HEK293 (cell line): Measurements from ENCODE around the gene PFN1.

Source experiments
- CTCF ChIP-seq: fragments of 450-650 bp; formaldehyde crosslinking; IDR thresholded peaks from 2 replicates; pipeline ENCODE4 v1.5.1; 2016; ENCODE audit warnings: missing biosample characterization, missing genetic modification characterization
- GLI2 ChIP-seq: fragments of 450-650 bp; formaldehyde crosslinking; IDR thresholded peaks from 2 replicates; pipeline ENCODE4; 2017; ENCODE audit warnings: missing biosample characterization, missing genetic modification characterization, low read depth, borderline replicate concordance
- KLF10 ChIP-seq: fragments of 450-650 bp; IDR thresholded peaks from 2 replicates; pipeline ENCODE4 v1.5.1; 2018; ENCODE audit warnings: missing biosample characterization, mild to moderate bottlenecking, missing genetic modification characterization
- KLF9 ChIP-seq: fragments of 450-650 bp; formaldehyde crosslinking; IDR thresholded peaks from 2 replicates; pipeline ENCODE4 v1.5.1; 2016; ENCODE audit warnings: missing biosample characterization, missing genetic modification characterization, low read depth
- MZF1 ChIP-seq: fragments of 450-650 bp; formaldehyde crosslinking; IDR thresholded peaks from 2 replicates; pipeline ENCODE4 v1.5.1; 2017; ENCODE audit warnings: missing biosample characterization, missing genetic modification characterization, borderline replicate concordance
- PRDM2 ChIP-seq: fragments of 450-650 bp; formaldehyde crosslinking; IDR thresholded peaks from 2 replicates; pipeline ENCODE4 v1.5.1; 2016; ENCODE audit warnings: missing biosample characterization, missing genetic modification characterization, borderline replicate concordance
- YY2 ChIP-seq: fragments of 450-650 bp; formaldehyde crosslinking; IDR thresholded peaks from 2 replicates; pipeline ENCODE4 v1.5.1; 2016; ENCODE audit warnings: missing biosample characterization, missing genetic modification characterization
- ZBTB10 ChIP-seq: fragments of 450-650 bp; formaldehyde crosslinking; IDR thresholded peaks from 2 replicates; pipeline ENCODE4 v1.5.1; 2016; ENCODE audit warnings: missing biosample characterization, missing genetic modification characterization
- ZBTB11 ChIP-seq: fragments of 450-650 bp; formaldehyde crosslinking; conservative IDR thresholded peaks from 2 replicates; pipeline ENCODE4 v1.5.1; 2016; ENCODE audit warnings: low read depth, missing biosample characterization, missing genetic modification characterization
- ZBTB26 ChIP-seq: fragments of 450-650 bp; formaldehyde crosslinking; optimal IDR thresholded peaks from 2 replicates; pipeline ENCODE3; 2016; ENCODE audit warnings: missing biosample characterization, mild to moderate bottlenecking, missing genetic modification characterization
- ZNF16 ChIP-seq: fragments of 450-650 bp; formaldehyde crosslinking; IDR thresholded peaks from 2 replicates; pipeline ENCODE4 v1.5.1; 2016; ENCODE audit warnings: low read depth, missing biosample characterization, missing genetic modification characterization
- ZNF18 ChIP-seq: fragments of 450-650 bp; formaldehyde crosslinking; IDR thresholded peaks from 2 replicates; pipeline ENCODE4 v1.5.1; 2016; ENCODE audit warnings: missing biosample characterization, missing genetic modification characterization
- ZNF214 ChIP-seq: fragments of 450-650 bp; formaldehyde crosslinking; IDR thresholded peaks from 2 replicates; pipeline ENCODE4 v1.5.1; 2017; ENCODE audit warnings: missing biosample characterization, mild to moderate bottlenecking, missing genetic modification characterization, borderline replicate concordance
- ZNF324 ChIP-seq: fragments of 450-650 bp; formaldehyde crosslinking; IDR thresholded peaks from 2 replicates; pipeline ENCODE4 v1.5.1; 2016; ENCODE audit warnings: missing biosample characterization, missing genetic modification characterization
- ZNF335 ChIP-seq: fragments of 450-650 bp; formaldehyde crosslinking; conservative IDR thresholded peaks from 2 replicates; pipeline ENCODE4 v1.5.1; 2016; ENCODE audit warnings: missing biosample characterization, missing genetic modification characterization
- ZNF350 ChIP-seq: fragments of 450-650 bp; formaldehyde crosslinking; IDR thresholded peaks from 2 replicates; pipeline ENCODE4 v1.5.0; 2017; ENCODE audit warnings: missing biosample characterization, mild to moderate bottlenecking, missing genetic modification characterization
- ZNF394 ChIP-seq: fragments of 450-650 bp; formaldehyde crosslinking; IDR thresholded peaks from 2 replicates; pipeline ENCODE4 v1.5.1; 2016; ENCODE audit warnings: missing biosample characterization, missing genetic modification characterization, mild to moderate bottlenecking, moderate library complexity, borderline replicate concordance
- ZNF514 ChIP-seq: fragments of 450-650 bp; formaldehyde crosslinking; IDR thresholded peaks from 2 replicates; pipeline ENCODE4 v1.5.1; 2016; ENCODE audit warnings: missing biosample characterization, missing genetic modification characterization
- ZNF571 ChIP-seq: fragments of 450-650 bp; formaldehyde crosslinking; IDR thresholded peaks from 2 replicates; pipeline ENCODE4 v1.5.0; 2017; ENCODE audit warnings: missing biosample characterization, missing genetic modification characterization
- ZNF777 ChIP-seq: fragments of 450-650 bp; formaldehyde crosslinking; IDR thresholded peaks from 2 replicates; pipeline ENCODE4 v1.5.1; 2017; ENCODE audit warnings: missing biosample characterization, missing genetic modification characterization, borderline replicate concordance

PFN1 gene

GRCh38 chr17:4967539-4968485, 19.5 kb upstream of the PFN1 start, which contains the start of gene SPAG7 (continued):
- TF ChIP-seq ZBTB11 (tag by site-specific recombination) = peak; percentile 66; the same call in 1 of the 2 replicates
- peak; percentile 34; the same call in 1 of the 2 replicates for TF ChIP-seq ZNF394
- peak; percentile 82 for TF ChIP-seq KLF10 (tag by site-specific recombination)
- TF ChIP-seq ZNF350 (tag by site-specific recombination) = no peak
- peak; percentile 98 for TF ChIP-seq YY2
- TF ChIP-seq ZNF16 (tag by site-specific recombination) = no peak
- TF ChIP-seq ZBTB26 (tag by site-specific recombination) = peak; percentile 39
- TF ChIP-seq ZNF335 (tag by site-specific recombination) = peak; percentile 98
- no peak for TF ChIP-seq GLI2
- peak; percentile 81; the same call in 1 of the 2 replicates for TF ChIP-seq ZNF324 (tag by site-specific recombination)
- TF ChIP-seq MZF1 = no peak
- no peak for TF ChIP-seq ZNF514 (tag by site-specific recombination)
- TF ChIP-seq ZNF571 (tag by site-specific recombination) = no peak
- TF ChIP-seq CTCF (tag by site-specific recombination) = 0 out of 2 replicates have a peak, but pooled peaks have one; percentile 46
- no peak for TF ChIP-seq ZNF18
- 0 out of 2 replicates have a peak, but pooled peaks have one; percentile 68 for TF ChIP-seq PRDM2 (tag by site-specific recombination)
- TF ChIP-seq ZBTB10 = 0 out of 2 replicates have a peak, but pooled peaks have one; percentile 20
- TF ChIP-seq KLF9 = peak; percentile 91
- 0 out of 2 replicates have a peak, but pooled peaks have one; percentile 54 for TF ChIP-seq ZNF777 (tag by site-specific recombination)
- TF ChIP-seq ZNF214 = no peak
